HEK293 (cell line): ENCODE data around the gene BORCS5.

Source experiments
- CTCF ChIA-PET: fragments of 350-600 bp; formaldehyde crosslinking; extraction: SDS; loops from one replicate; lab custom pipeline; 2021; ENCODE audit warnings: antibody characterized with exemption; lab: Yijun Ruan, JAX
- POLR2A ChIA-PET: fragments of 300-600 bp; formaldehyde crosslinking; extraction: SDS; loops from one replicate; lab custom pipeline; 2020; ENCODE audit warnings: antibody characterized with exemption, inconsistent platforms; lab: Yijun Ruan, JAX
- H3K27ac ChIP-seq: fragments of 200-500 bp; sonication (Bioruptor generic); 2 replicates; pipeline ENCODE4 v1.5.1; 2014; ENCODE audit warnings: low read depth, low read length, control low read depth, inconsistent platforms; ENCODE audit errors: extremely low read depth
- H3K36me3 ChIP-seq, 2 experiments: fragments of 200-500 bp in 1 of 2; sonication (Bioruptor generic) in 1 of 2; 1 replicate in 1 of 2; 2 replicates in 1 of 2; pipeline ENCODE4 v1.5.1; 2014 to 2017; ENCODE audit warnings: inconsistent platforms in 2 of 2, low read length in 2 of 2; ENCODE audit not compliant: control insufficient read depth in 2 of 2, insufficient read depth in 1 of 2
- H3K4me1 ChIP-seq: fragments of 200-500 bp; sonication (Bioruptor generic); 2 replicates; pipeline ENCODE4 v1.5.1; 2014; ENCODE audit warnings: mild to moderate bottlenecking, low read length, inconsistent platforms; ENCODE audit not compliant: control insufficient read depth, insufficient read depth
- H3K4me3 ChIP-seq: 2 replicates; pipeline ENCODE4 v1.5.1; 2011; ENCODE audit warnings: low read depth, mild to moderate bottlenecking, control low read depth, low read length, moderate library complexity
- H3K9me3 ChIP-seq: fragments of 200-500 bp; sonication (Bioruptor generic); 2 replicates; pipeline ENCODE4 v1.5.1; 2014; ENCODE audit warnings: low read depth, low read length, inconsistent platforms; ENCODE audit not compliant: control insufficient read depth, insufficient read depth
- KLF1 ChIP-seq: fragments of 450-650 bp; formaldehyde crosslinking; IDR thresholded peaks from 2 replicates; pipeline ENCODE4 v1.5.1; 2016; ENCODE audit warnings: missing biosample characterization, missing genetic modification characterization
- KLF16 ChIP-seq: fragments of 450-650 bp; formaldehyde crosslinking; IDR thresholded peaks from 2 replicates; pipeline ENCODE4 v1.5.1; 2017; ENCODE audit warnings: missing biosample characterization, missing genetic modification characterization
- SETDB1 ChIP-seq: IDR thresholded peaks from one replicate; pipeline ENCODE4 v1.6.1; 2017; ENCODE audit warnings: mild to moderate bottlenecking, low read length, moderate library complexity, mixed read lengths; ENCODE audit not compliant: insufficient read length
- ZFHX2 ChIP-seq: fragments of 450-650 bp; formaldehyde crosslinking; conservative IDR thresholded peaks from 2 replicates; pipeline ENCODE4 v1.5.1; 2016; ENCODE audit warnings: missing biosample characterization, missing genetic modification characterization
- ZNF132 ChIP-seq: fragments of 450-650 bp; formaldehyde crosslinking; IDR thresholded peaks from 2 replicates; pipeline ENCODE4 v1.5.1; 2017; ENCODE audit warnings: missing biosample characterization, missing genetic modification characterization, borderline replicate concordance
- ZNF239 ChIP-seq: fragments of 450-650 bp; formaldehyde crosslinking; IDR thresholded peaks from 2 replicates; pipeline ENCODE4 v1.5.1; 2016; ENCODE audit warnings: missing biosample characterization, missing genetic modification characterization
- ZNF404 ChIP-seq: fragments of 450-650 bp; formaldehyde crosslinking; IDR thresholded peaks from 2 replicates; pipeline ENCODE4 v1.5.1; 2017; ENCODE audit warnings: missing biosample characterization, missing genetic modification characterization
- ZNF561 ChIP-seq: fragments of 450-650 bp; IDR thresholded peaks from 2 replicates; pipeline ENCODE4 v1.5.1; 2018; ENCODE audit warnings: missing biosample characterization, missing genetic modification characterization, borderline replicate concordance
- ZNF626 ChIP-seq: fragments of 450-650 bp; sonication (Bioruptor Pico); formaldehyde crosslinking; IDR thresholded peaks from 2 replicates; pipeline ENCODE4 v1.5.1; 2018; ENCODE audit warnings: missing biosample characterization, missing genetic modification characterization, inconsistent platforms
- ZNF747 ChIP-seq: fragments of 450-650 bp; formaldehyde crosslinking; IDR thresholded peaks from 2 replicates; pipeline ENCODE4 v1.5.1; 2016; ENCODE audit warnings: missing biosample characterization, missing genetic modification characterization
- TF ChIP-seq, protein P1 (sequence below): fragments of 450-650 bp; formaldehyde crosslinking; IDR thresholded peaks from 2 replicates; pipeline ENCODE4 v1.5.1; 2016; ENCODE audit warnings: missing biosample characterization, missing genetic modification characterization
- TF ChIP-seq, protein P2 (sequence below): fragments of 450-650 bp; formaldehyde crosslinking; IDR thresholded peaks from 2 replicates; pipeline ENCODE4 v1.5.1; 2016; ENCODE audit warnings: missing biosample characterization, missing genetic modification characterization
- TF ChIP-seq, protein P3 (sequence below): fragments of 450-650 bp; formaldehyde crosslinking; IDR thresholded peaks from 2 replicates; pipeline ENCODE4 v1.5.1; 2016; ENCODE audit warnings: missing biosample characterization, missing genetic modification characterization
- TF ChIP-seq, protein P4 (sequence below): fragments of 450-650 bp; formaldehyde crosslinking; IDR thresholded peaks from 2 replicates; pipeline ENCODE4 v1.5.1; 2016; ENCODE audit warnings: missing biosample characterization, missing genetic modification characterization, borderline replicate concordance

BORCS5 gene

DNA sequence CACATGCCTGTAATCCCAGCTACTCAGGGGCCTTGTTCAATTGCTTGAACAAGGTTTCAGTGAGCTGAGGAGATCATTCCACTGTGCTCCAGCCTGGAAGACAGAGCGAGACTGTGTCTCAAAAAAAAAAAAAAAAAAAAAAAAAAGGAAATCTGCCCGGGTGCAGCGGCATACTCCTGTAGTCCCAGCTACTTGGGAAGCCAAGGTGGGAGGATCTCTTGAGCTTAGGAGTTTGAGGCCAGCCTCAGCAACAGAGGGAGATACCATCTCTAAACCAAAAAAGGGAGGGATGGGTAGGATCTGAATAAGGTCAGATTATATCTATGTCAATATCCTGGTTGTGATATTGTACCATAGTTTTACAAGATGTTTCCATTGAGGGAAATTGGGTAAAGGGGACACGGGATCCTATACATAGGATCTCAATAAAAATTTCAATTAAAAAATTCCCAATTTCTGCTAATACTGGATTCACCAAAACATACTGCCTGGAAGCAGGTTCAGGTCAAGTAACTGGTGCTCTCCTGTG is 76.4 kb downstream of the BORCS5 start (continued):
- TF ChIP-seq, protein P1, sequence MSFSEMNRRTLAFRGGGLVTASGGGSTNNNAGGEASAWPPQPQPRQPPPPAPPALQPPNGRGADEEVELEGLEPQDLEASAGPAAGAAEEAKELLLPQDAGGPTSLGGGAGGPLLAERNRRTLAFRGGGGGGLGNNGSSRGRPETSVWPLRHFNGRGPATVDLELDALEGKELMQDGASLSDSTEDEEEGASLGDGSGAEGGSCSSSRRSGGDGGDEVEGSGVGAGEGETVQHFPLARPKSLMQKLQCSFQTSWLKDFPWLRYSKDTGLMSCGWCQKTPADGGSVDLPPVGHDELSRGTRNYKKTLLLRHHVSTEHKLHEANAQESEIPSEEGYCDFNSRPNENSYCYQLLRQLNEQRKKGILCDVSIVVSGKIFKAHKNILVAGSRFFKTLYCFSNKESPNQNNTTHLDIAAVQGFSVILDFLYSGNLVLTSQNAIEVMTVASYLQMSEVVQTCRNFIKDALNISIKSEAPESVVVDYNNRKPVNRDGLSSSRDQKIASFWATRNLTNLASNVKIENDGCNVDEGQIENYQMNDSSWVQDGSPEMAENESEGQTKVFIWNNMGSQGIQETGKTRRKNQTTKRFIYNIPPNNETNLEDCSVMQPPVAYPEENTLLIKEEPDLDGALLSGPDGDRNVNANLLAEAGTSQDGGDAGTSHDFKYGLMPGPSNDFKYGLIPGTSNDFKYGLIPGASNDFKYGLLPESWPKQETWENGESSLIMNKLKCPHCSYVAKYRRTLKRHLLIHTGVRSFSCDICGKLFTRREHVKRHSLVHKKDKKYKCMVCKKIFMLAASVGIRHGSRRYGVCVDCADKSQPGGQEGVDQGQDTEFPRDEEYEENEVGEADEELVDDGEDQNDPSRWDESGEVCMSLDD: no peak

DNA sequence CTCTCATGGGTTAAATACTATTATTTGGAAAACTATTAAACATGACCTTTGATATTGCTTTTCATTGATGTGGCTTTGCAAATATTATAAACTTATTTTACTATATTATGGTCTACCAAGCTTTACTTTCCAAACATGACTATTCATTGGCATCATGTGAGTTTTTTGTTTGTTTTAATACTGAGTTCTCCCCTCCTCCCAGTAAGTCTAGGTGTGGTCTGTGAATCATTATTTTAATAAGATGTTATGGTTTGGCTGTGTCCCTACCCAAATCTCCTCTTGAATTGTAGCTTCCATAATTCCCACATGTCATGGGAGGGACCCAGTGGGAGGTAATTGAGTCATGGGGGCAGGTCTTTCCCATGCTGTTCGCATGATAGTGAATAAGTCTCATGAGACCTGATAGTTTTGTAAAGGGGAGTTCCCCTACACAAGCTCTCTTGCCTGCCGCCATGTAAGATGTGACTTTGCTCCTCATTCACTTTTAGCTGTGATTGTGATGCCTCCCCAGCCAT is 80.0 kb downstream of the BORCS5 start:
- TF ChIP-seq ZFHX2 (tag by site-specific recombination) (no peak), KLF1 (no peak), SETDB1 (peak; percentile 49)
- TF ChIP-seq, protein P2, sequence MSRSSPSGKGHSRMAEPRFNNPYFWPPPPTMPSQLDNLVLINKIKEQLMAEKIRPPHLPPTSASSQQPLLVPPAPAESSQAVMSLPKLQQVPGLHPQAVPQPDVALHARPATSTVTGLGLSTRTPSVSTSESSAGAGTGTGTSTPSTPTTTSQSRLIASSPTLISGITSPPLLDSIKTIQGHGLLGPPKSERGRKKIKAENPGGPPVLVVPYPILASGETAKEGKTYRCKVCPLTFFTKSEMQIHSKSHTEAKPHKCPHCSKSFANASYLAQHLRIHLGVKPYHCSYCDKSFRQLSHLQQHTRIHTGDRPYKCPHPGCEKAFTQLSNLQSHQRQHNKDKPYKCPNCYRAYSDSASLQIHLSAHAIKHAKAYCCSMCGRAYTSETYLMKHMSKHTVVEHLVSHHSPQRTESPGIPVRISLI: no peak
- no peaks in the 10 kb centered on the region for H3K9me3 ChIP-seq
- ChIA-PET CTCF (interaction anchor here (0.5 kb wide), 1 partner anchor 1371 kb away, joined by 3 read pairs; no protein-coding TSS in a partner anchor), POLR2A (no interaction called here)
- no peaks in the 10 kb centered on the region for H3K4me1 ChIP-seq
- H3K27ac ChIP-seq: no peak overlapping the region
- peaks cover 0 to 4% of the 10 kb centered on the region in 2 experiments; a peak in 2 of 3 replicates for H3K36me3 ChIP-seq
- H3K4me3 ChIP-seq: no peak overlapping the region

DNA sequence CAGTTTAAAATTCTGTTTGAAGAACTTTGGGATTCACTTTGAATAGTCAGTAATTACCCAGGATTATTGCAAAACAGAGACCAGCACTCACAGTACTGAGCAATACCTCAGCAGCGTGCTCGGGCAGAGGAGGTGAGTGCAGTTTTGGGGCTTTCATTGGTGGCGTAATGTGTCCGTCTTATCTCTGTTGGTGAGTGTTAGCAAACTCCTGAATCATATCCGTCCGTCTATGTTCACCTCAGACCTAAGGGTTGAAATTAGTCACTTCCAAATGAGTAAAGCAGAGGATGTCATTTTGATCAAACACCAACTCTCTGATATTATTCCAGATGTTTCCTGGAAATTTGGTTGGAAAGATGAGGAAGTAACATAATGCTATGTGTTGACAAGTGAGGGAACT is 82.8 kb downstream of the BORCS5 start:
- CTCF ChIA-PET: no interaction called here
- no peak for TF ChIP-seq ZNF626 (tag by site-specific recombination)
- no peak for TF ChIP-seq KLF16 (tag by site-specific recombination)
- no peak for TF ChIP-seq ZNF747
- TF ChIP-seq, protein P3, sequence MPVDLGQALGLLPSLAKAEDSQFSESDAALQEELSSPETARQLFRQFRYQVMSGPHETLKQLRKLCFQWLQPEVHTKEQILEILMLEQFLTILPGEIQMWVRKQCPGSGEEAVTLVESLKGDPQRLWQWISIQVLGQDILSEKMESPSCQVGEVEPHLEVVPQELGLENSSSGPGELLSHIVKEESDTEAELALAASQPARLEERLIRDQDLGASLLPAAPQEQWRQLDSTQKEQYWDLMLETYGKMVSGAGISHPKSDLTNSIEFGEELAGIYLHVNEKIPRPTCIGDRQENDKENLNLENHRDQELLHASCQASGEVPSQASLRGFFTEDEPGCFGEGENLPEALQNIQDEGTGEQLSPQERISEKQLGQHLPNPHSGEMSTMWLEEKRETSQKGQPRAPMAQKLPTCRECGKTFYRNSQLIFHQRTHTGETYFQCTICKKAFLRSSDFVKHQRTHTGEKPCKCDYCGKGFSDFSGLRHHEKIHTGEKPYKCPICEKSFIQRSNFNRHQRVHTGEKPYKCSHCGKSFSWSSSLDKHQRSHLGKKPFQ (tag by site-specific recombination): no peak
- TF ChIP-seq, protein P4, sequence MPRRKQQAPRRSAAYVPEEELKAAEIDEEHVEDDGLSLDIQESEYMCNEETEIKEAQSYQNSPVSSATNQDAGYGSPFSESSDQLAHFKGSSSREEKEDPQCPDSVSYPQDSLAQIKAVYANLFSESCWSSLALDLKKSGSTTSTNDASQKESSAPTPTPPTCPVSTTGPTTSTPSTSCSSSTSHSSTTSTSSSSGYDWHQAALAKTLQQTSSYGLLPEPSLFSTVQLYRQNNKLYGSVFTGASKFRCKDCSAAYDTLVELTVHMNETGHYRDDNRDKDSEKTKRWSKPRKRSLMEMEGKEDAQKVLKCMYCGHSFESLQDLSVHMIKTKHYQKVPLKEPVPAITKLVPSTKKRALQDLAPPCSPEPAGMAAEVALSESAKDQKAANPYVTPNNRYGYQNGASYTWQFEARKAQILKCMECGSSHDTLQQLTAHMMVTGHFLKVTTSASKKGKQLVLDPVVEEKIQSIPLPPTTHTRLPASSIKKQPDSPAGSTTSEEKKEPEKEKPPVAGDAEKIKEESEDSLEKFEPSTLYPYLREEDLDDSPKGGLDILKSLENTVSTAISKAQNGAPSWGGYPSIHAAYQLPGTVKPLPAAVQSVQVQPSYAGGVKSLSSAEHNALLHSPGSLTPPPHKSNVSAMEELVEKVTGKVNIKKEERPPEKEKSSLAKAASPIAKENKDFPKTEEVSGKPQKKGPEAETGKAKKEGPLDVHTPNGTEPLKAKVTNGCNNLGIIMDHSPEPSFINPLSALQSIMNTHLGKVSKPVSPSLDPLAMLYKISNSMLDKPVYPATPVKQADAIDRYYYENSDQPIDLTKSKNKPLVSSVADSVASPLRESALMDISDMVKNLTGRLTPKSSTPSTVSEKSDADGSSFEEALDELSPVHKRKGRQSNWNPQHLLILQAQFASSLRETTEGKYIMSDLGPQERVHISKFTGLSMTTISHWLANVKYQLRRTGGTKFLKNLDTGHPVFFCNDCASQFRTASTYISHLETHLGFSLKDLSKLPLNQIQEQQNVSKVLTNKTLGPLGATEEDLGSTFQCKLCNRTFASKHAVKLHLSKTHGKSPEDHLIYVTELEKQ (tag by site-specific recombination): no peak
- TF ChIP-seq ZNF239 (tag by site-specific recombination): no peak
- no peak for TF ChIP-seq ZNF404 (tag by site-specific recombination)
- TF ChIP-seq ZNF132 (tag by site-specific recombination): no peak
- TF ChIP-seq ZNF561 (tag by site-specific recombination): no peak

More for the DNA sequence above, 82.8 kb downstream of the BORCS5 start:
- H3K4me3 ChIP-seq: no peak overlapping the region
- H3K27ac ChIP-seq: no peak overlapping the region
- H3K4me1 ChIP-seq: no peaks in the 10 kb centered on the region
- peaks cover 0 to 4% of the 10 kb centered on the region in 2 experiments; a peak in 2 of 3 replicates for H3K36me3 ChIP-seq
- no peaks in the 10 kb centered on the region for H3K9me3 ChIP-seq
- POLR2A ChIA-PET: no interaction called here
